Measurements from ENCODE around the gene CDKN1C. TPM values are rescaled to one million over a fixed set of nuclear protein-coding genes. Genes with fewer than 3 reads are reported as not detected.
A peak's percentile ranks its signal among the peaks of the same experiment; 100 is the strongest.

The CDKN1C gene
- total RNA-seq, 2 donors from 2014 or later: 36.5 to 42.7 TPM

GRCh38 chr11:2927121-2927800 lies 41.7 kb upstream of the CDKN1C start:
- no peaks in the 10 kb centered on the region for H3K27me3 ChIP-seq (replicated peaks; ENCODE audit: insufficient read depth)
- H3K36me3 ChIP-seq: no peaks in the 10 kb centered on the region
- H3K27ac ChIP-seq: no peak overlapping the region
- H3K9me3 ChIP-seq: no peaks in the 10 kb centered on the region
- intact Hi-C loops (cut with DNase I): no loop called here
- TF ChIP-seq CTCF (IDR thresholded peaks at IDR 0.05) (no peak), POLR2A (IDR thresholded peaks at IDR 0.05) (no peak), POLR2AphosphoS5 (IDR thresholded peaks at IDR 0.05) (no peak)
- no peak for DNase-seq (ENCODE audit: low spot score)
- no peaks in the 10 kb centered on the region for H3K4me1 ChIP-seq (replicated peaks)
- peak overlapping the region in 1 of 2 donors; percentile 56 for H3K4me3 ChIP-seq
- 85% methylated on average over 12 of the region's 12 CpGs for WGBS

GRCh38 chr11:2926611-2927051 lies 41.1 kb upstream of the CDKN1C start:
- no peak overlapping the region for H3K27ac ChIP-seq
- no peaks in the 10 kb centered on the region for H3K9me3 ChIP-seq
- no peaks in the 10 kb centered on the region for H3K36me3 ChIP-seq
- TF ChIP-seq POLR2A (IDR thresholded peaks at IDR 0.05) (no peak), CTCF (IDR thresholded peaks at IDR 0.05) (no peak), POLR2AphosphoS5 (IDR thresholded peaks at IDR 0.05) (no peak)
- WGBS: 92% methylated on average over 11 of the region's 11 CpGs
- DNase-seq (ENCODE audit: low spot score): no peak
- H3K4me3 ChIP-seq: no peak overlapping the region
- no peaks in the 10 kb centered on the region for H3K4me1 ChIP-seq (replicated peaks)
- intact Hi-C loops (cut with DNase I): no loop called here
- H3K27me3 ChIP-seq (replicated peaks; ENCODE audit: insufficient read depth): no peaks in the 10 kb centered on the region

- Histone ChIP-seq H3K4me1 (replicated peaks) (no peaks in the 10 kb centered on the region), H3K27ac (no peak overlapping the region), H3K9me3 (no peaks in the 10 kb centered on the region), H3K4me3 (no peak overlapping the region), H3K27me3 (replicated peaks; ENCODE audit: insufficient read depth) (no peaks in the 10 kb centered on the region), H3K36me3 (no peaks in the 10 kb centered on the region)
- no peak for DNase-seq (ENCODE audit: low spot score)
- intact Hi-C loops (cut with DNase I): no loop called here
- 95% methylated on average over 30 of the region's 30 CpGs for WGBS
- TF ChIP-seq CTCF (IDR thresholded peaks at IDR 0.05): no peak
- TF ChIP-seq POLR2AphosphoS5 (IDR thresholded peaks at IDR 0.05): no peak
- no peak for TF ChIP-seq POLR2A (IDR thresholded peaks at IDR 0.05)
These were observed 39.5 kb upstream of the CDKN1C start for GRCh38 chr11:2924821-2925675.

GRCh38 chr11:2924381-2924780 lies 38.8 kb upstream of the CDKN1C start:
- no peaks in the 10 kb centered on the region for H3K9me3 ChIP-seq
- H3K27ac ChIP-seq: no peak overlapping the region
- no peaks in the 10 kb centered on the region for H3K27me3 ChIP-seq (replicated peaks; ENCODE audit: insufficient read depth)
- no peaks in the 10 kb centered on the region for H3K36me3 ChIP-seq
- no peak overlapping the region for H3K4me3 ChIP-seq
- DNase-seq (ENCODE audit: low spot score): no peak
- intact Hi-C loops (cut with DNase I): no loop called here
- H3K4me1 ChIP-seq (replicated peaks): no peaks in the 10 kb centered on the region
- no peak for TF ChIP-seq POLR2A (IDR thresholded peaks at IDR 0.05)
- TF ChIP-seq POLR2AphosphoS5 (IDR thresholded peaks at IDR 0.05): no peak
- TF ChIP-seq CTCF (IDR thresholded peaks at IDR 0.05): no peak
- 58% methylated on average over 10 of the region's 10 CpGs for WGBS
